Keratinocyte (primary cell): ENCODE data around the gene ELOVL5.

Experiments
- CTCF ChIP-seq, 3 experiments: IDR thresholded peaks in 1 of 3; conservative IDR thresholded peaks in 1 of 3; optimal IDR thresholded peaks in 1 of 3; 2 replicates in 2 of 3; 3 replicates in 1 of 3; pipeline versions ENCODE3 to v1.5.1; 2011; ENCODE audit warnings: low read length in 3 of 3, mild to moderate bottlenecking in 3 of 3, moderate library complexity in 2 of 3, control low read depth in 1 of 3, inconsistent platforms in 1 of 3; ENCODE audit not compliant: insufficient read depth in 2 of 3; ENCODE audit errors: extremely low read depth in 1 of 3
- EZH2 ChIP-seq: IDR thresholded peaks from one replicate; pipeline ENCODE4 v1.6.1; 2012; ENCODE audit warnings: inconsistent platforms, mild to moderate bottlenecking, low read length, moderate library complexity

- TF ChIP-seq CTCF (optimal IDR thresholded peaks at IDR 0.05 in 1 of 3, IDR thresholded peaks at IDR 0.05 in 1 of 3, conservative IDR thresholded peaks at IDR 0.05 in 1 of 3; ENCODE audit: extremely low read depth in 1 of 3, insufficient read depth in 2 of 3, low read length in 3 of 3) = no peak
- no peak for TF ChIP-seq EZH2
These were observed 84.4 kb downstream of the ELOVL5 start for GRCh38 chr6:53264337-53264736.
